22Rv1 (cell line): Measurements from ENCODE around the gene BMP2K.

Experiments used
- CTCF ChIP-seq: fragments of 450-650 bp; IDR thresholded peaks from 2 replicates; pipeline ENCODE4 v1.5.1; 2017; ENCODE audit warnings: mild to moderate bottlenecking
- ZFX ChIP-seq: fragments of 450-650 bp; IDR thresholded peaks from 2 replicates; pipeline ENCODE4 v1.6.1; 2017; ENCODE audit warnings: antibody characterized with exemption, borderline replicate concordance

DNA sequence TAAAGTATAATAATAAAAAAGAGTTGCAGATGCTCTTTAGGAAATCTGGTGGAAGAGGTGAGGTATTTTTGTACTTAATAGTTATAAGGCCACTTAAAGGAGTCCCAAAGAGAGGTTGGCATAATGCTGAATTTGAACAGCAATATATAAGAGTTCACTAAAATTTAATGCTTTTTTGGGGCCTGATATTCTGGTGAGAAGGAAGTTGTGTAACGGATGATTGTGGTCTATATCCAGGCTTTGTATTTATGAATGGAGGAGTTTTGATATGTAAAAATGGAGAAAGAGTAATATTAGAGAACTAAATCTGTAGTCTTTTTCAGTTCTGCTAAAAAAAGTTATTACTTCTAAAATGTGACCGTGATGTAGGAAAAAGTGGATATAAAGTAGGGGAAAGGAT lies 20.4 kb downstream of the BMP2K start:
- TF ChIP-seq CTCF = no peak
- no peak for TF ChIP-seq ZFX
